Endothelial cell of umbilical vein (primary cell): ENCODE results near the gene GGA1. TPM values are rescaled to one million over a fixed set of nuclear protein-coding genes. Genes with fewer than 3 reads are reported as not detected.
A peak's percentile ranks its signal among the peaks of the same experiment; 100 is the strongest.

Source experiments
- BruUV-seq: library from RNA; stranded (reverse); fragments of 400-500 nt; replicated peaks from 2 replicates; lab custom pipeline; 2021; lab: Mats Ljungman, UMichigan
- CTCF ChIA-PET: fragments of 300-600, 350-600 bp; sonication (Branson Sonifier 250); formaldehyde crosslinking; loops from one replicate; lab custom pipeline; 2021; ENCODE audit warnings: antibody characterized with exemption, inconsistent platforms; lab: Charles Lee
- POLR2A ChIA-PET: fragments of 300-600, 350-600 bp; sonication (Branson Sonifier 250); formaldehyde crosslinking; loops from one replicate; lab custom pipeline; 2021; ENCODE audit warnings: antibody characterized with exemption, inconsistent platforms; lab: Charles Lee
- DNase-seq: peaks from one replicate; pipeline ENCODE4 v3.0.0-alpha.2; 2011; ENCODE audit warnings: low read depth, low spot score
- FAIRE-seq: peaks from 2 replicates; lab custom pipeline; 2011; peaks lifted over from hg19 to GRCh38; lab: Jason Lieb, UNC
- H2AFZ ChIP-seq: 2 replicates; pipeline ENCODE4 v1.6.0; 2012; ENCODE audit warnings: low read depth, low read length, control low read depth, inconsistent platforms
- H3K27ac ChIP-seq: 2 replicates; pipeline ENCODE4 v1.5.1; 2011; ENCODE audit warnings: low read depth, mild to moderate bottlenecking, control low read depth, low read length, moderate library complexity; ENCODE audit not compliant: insufficient read depth
- H3K27me3 ChIP-seq, 2 experiments: 2 replicates each; pipeline versions ENCODE4 v1.6.0 to v1.6.1; 2011; ENCODE audit warnings: low read length in 2 of 2, mixed read lengths in 1 of 2; ENCODE audit not compliant: control insufficient read depth in 2 of 2, insufficient read depth in 2 of 2
- H3K36me3 ChIP-seq, 2 experiments: 2 replicates in 1 of 2; 3 replicates in 1 of 2; pipeline ENCODE4 v1.5.1; 2011; ENCODE audit warnings: low read length in 2 of 2, mild to moderate bottlenecking in 1 of 2, moderate library complexity in 1 of 2; ENCODE audit not compliant: control insufficient read depth in 2 of 2, insufficient read depth in 2 of 2; ENCODE audit errors: extremely low read depth in 1 of 2
- H3K4me1 ChIP-seq: 3 replicates; pipeline ENCODE4 v1.5.1; 2011; ENCODE audit warnings: mild to moderate bottlenecking, low read length; ENCODE audit not compliant: control insufficient read depth, insufficient read depth; ENCODE audit errors: extremely low read depth
- H3K4me2 ChIP-seq: 2 replicates; pipeline ENCODE4 v1.6.1; 2011; ENCODE audit warnings: low read length, control low read depth, mixed read lengths; ENCODE audit not compliant: insufficient read depth
- H3K4me3 ChIP-seq, 3 experiments: fragments of 200-600 bp in 1 of 3; sonication (generic), shearing (Covaris generic) in 1 of 3; replicated peaks in 1 of 3; 2 replicates each; pipeline ENCODE4 v1.5.1; 2011 to 2016; ENCODE audit warnings: control low read depth in 3 of 3, low read length in 3 of 3, mild to moderate bottlenecking in 2 of 3, inconsistent platforms in 1 of 3, low read depth in 1 of 3, moderate library complexity in 1 of 3; ENCODE audit not compliant: insufficient read depth in 1 of 3
- H3K79me2 ChIP-seq: 2 replicates; pipeline ENCODE4 v1.6.0; 2012; ENCODE audit warnings: low read length, inconsistent platforms; ENCODE audit not compliant: control insufficient read depth, insufficient read depth
- H3K9ac ChIP-seq: replicated peaks from 2 replicates; pipeline ENCODE3; 2011; ENCODE audit warnings: low read length, control low read depth; ENCODE audit not compliant: insufficient read depth; ENCODE audit errors: extremely low read depth
- H3K9me1 ChIP-seq: replicated peaks from 3 replicates; pipeline ENCODE4 v1.6.0; 2011; ENCODE audit warnings: mild to moderate bottlenecking, low read length; ENCODE audit not compliant: control insufficient read depth, insufficient read depth; ENCODE audit errors: extremely low read depth
- H3K9me3 ChIP-seq: replicated peaks from 2 replicates; pipeline ENCODE4 v1.5.1; 2012; ENCODE audit warnings: low read length, inconsistent platforms; ENCODE audit not compliant: control insufficient read depth, insufficient read depth
- H4K20me1 ChIP-seq: replicated peaks from 2 replicates; pipeline ENCODE3; 2011; ENCODE audit warnings: mild to moderate bottlenecking, low read length; ENCODE audit not compliant: control insufficient read depth, insufficient read depth; ENCODE audit errors: extremely low read depth
- FOS ChIP-seq: IDR thresholded peaks from 2 replicates; pipeline ENCODE4 v1.6.1; 2011; ENCODE audit warnings: mild to moderate bottlenecking, low read length, moderate library complexity, borderline replicate concordance; ENCODE audit not compliant: insufficient read depth
- POLR2A ChIP-seq: IDR thresholded peaks from 2 replicates; pipeline ENCODE4 v1.6.1; 2012; ENCODE audit warnings: low read depth, mild to moderate bottlenecking, control low read depth, low read length
- dilution Hi-C: fragments of 300-500 bp; cut with MboI; formaldehyde crosslinking; loops from one replicate; pipeline ENCODE4 v1.15.0; 2019; ENCODE audit warnings: low sequenced_read_pairs; ENCODE audit not compliant: extremely low pct_ligation_motif_present
- intact Hi-C: fragments of 100-400 bp; cut with micrococcal nuclease; formaldehyde crosslinking; loops from one replicate; pipeline ENCODE4 v1.10.0; 2022
- polyA plus RNA-seq, 4 experiments: library from polyadenylated mRNA; depleted of rRNA in 3 of 4; stranded (reverse) in 3 of 4; unstranded in 1 of 4; fragments of >200 nt; gene quantifications; 2 replicates each; pipeline versions ENCODE4 v1.2.1 to v1.2.3, GENCODE V29; 2011 to 2012; ENCODE audit warnings: missing spikeins in 1 of 4
- total RNA-seq: library from RNA; stranded (reverse); gene quantifications from 2 replicates; pipeline ENCODE4 v1.2.3, GENCODE V29; 2021
- TF ChIP-seq, protein P1 (sequence below), 2 donors: IDR thresholded peaks; 1 replicate in 1 of 2; 2 replicates in 1 of 2; pipeline ENCODE4 v1.5.1; 2011; ENCODE audit warnings: low read length in 2 of 2, mild to moderate bottlenecking in 2 of 2, moderate library complexity in 2 of 2, control low read depth in 1 of 2, inconsistent platforms in 1 of 2, low read depth in 1 of 2; ENCODE audit not compliant: insufficient read depth in 1 of 2; ENCODE audit errors: extremely low read depth in 1 of 2

Gene GGA1
- total and polyA plus RNA-seq, 2 donors (not counting 3 experiments of a cell fraction or from before 2014, with no cell fraction given): 54.1 to 67.5 TPM

DNA sequence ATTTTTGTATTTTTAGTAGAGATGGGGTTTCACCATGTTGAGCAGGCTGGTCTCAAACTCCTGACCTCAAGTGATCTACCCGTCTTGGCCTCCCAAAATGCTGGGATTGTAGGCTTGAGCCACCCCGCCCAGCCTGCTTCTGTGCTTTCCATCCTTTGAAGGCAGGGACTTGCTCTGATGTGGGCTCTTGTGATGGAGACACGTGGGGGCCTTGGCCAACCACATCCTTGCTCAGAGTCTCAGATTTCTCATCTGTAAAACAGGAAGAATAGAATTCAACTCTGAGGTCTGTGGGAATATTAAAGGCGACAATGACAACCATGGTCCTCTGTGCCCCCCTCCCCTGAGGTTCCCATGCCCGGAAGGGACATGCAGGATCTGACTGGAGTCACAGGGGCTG lies 3.8 kb upstream of the GGA1 start:
- Histone ChIP-seq H3K27ac (no peak overlapping the region), H3K4me2 (no peak overlapping the region), H2AFZ (no peak overlapping the region), H3K36me3 (no peaks in the 10 kb centered on the region), H3K9ac (no peak overlapping the region), H4K20me1 (no peaks in the 10 kb centered on the region), H3K79me2 (peaks cover 9% of the 10 kb centered on the region), H3K4me1 (peaks cover 14% of the 10 kb centered on the region), H3K27me3 (peaks cover 0 to 13% of the 10 kb centered on the region in 2 experiments), H3K9me3 (no peaks in the 10 kb centered on the region), H3K9me1 (no peaks in the 10 kb centered on the region), H3K4me3 (no peak overlapping the region)
- FAIRE-seq (no peak), DNase-seq (no peak)
- CTCF ChIA-PET: interaction anchor here (0.7 to 5.7 kb wide), 6 partner anchors 13 to 245 kb away, joined by 3 to 92 read pairs (median 3); no protein-coding TSS in a partner anchor
- no TSS peak for BruUV-seq
- dilution Hi-C loops: no loop called here
- intact Hi-C loops: loop anchor here (5.0 kb wide), 1 partner anchor 142 kb away; no protein-coding TSS in a partner anchor
- POLR2A ChIA-PET: no interaction called here
- TF ChIP-seq FOS: no peak

DNA sequence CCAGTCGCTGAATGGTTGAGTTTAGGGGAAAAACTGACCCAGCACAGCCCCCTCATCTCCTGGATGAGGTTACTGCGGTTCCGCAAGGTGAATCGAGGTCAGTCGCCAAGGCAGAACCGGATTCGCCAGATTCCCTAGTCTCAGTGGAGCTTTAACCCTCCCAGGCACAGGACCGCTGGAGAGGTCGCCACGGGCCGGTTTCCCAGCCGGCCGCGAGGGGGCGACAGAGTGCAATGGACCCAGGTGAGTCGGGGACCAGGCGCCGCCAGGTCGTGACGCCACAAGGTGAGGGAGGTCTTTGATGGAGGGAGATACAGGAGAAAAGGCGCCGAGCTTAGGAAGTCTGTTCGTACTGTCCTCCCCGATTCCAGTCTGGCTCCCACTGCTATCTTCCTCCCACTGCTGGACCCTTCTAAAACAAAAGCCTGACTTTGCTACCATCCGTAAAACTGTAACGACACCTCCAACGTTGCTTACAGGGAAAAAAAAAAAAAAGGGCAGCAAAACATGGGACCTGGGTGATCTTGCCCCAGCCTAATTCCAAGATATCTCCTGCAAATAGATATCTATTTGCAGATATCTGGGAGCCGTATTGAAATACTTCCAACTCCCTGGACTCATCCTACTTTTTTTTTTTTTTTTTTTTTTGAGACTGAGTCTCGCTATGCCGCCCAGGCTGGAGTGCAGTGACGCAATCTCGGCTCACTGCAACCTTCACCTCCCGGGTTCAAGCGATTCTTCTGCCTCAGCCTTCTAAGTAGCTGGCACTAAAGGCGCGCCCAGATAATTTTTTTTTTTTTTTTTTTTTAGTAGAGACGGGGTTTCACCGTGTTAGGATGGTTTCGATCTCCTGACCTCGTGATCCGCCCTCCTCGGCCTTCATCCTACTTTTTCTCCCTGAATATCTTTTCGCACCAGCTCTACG lies 1.4 kb upstream of the GGA1 start:
- no TSS peak for BruUV-seq
- Histone ChIP-seq H3K79me2 (peaks cover 24% of the 10 kb centered on the region), H3K27ac (no peak overlapping the region)

More for the DNA sequence above, 1.4 kb upstream of the GGA1 start:
- TF ChIP-seq, protein P1, sequence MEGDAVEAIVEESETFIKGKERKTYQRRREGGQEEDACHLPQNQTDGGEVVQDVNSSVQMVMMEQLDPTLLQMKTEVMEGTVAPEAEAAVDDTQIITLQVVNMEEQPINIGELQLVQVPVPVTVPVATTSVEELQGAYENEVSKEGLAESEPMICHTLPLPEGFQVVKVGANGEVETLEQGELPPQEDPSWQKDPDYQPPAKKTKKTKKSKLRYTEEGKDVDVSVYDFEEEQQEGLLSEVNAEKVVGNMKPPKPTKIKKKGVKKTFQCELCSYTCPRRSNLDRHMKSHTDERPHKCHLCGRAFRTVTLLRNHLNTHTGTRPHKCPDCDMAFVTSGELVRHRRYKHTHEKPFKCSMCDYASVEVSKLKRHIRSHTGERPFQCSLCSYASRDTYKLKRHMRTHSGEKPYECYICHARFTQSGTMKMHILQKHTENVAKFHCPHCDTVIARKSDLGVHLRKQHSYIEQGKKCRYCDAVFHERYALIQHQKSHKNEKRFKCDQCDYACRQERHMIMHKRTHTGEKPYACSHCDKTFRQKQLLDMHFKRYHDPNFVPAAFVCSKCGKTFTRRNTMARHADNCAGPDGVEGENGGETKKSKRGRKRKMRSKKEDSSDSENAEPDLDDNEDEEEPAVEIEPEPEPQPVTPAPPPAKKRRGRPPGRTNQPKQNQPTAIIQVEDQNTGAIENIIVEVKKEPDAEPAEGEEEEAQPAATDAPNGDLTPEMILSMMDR (IDR thresholded peaks at IDR 0.05; ENCODE audit: extremely low read depth in 1 of 2, insufficient read depth in 1 of 2, low read depth in 1 of 2, low read length in 2 of 2): peak; percentile 99 to 100
- no peak for TF ChIP-seq POLR2A
- DNase-seq: peak; percentile 73
- Histone ChIP-seq H3K9ac (no peak overlapping the region), H3K9me1 (no peaks in the 10 kb centered on the region), H3K27me3 (peaks cover 0 to 7% of the 10 kb centered on the region in 2 experiments), H3K4me2 (peak overlapping the region; percentile 92), H3K9me3 (no peaks in the 10 kb centered on the region), H3K4me1 (peaks cover 19% of the 10 kb centered on the region), H3K36me3 (no peaks in the 10 kb centered on the region), H2AFZ (peak overlapping the region; percentile 73), H3K4me3 (peak overlapping the region in 2 of 3 experiments; percentile 9 to 39), H4K20me1 (no peaks in the 10 kb centered on the region)
- intact Hi-C loops: loop anchor here (5.0 kb wide), 1 partner anchor 140 kb away; no protein-coding TSS in a partner anchor
- CTCF ChIA-PET: interaction anchor here (0.6 to 5.7 kb wide), 49 partner anchors 9 to 347 kb away, joined by 3 to 92 read pairs (median 5); partner anchors contain the start of genes LGALS1, LGALS2, NOL12 and PDXP
- FAIRE-seq: peak; percentile 90
- POLR2A ChIA-PET: interaction anchor here (0.5 to 0.7 kb wide), 3 partner anchors 14 to 61 kb away, joined by 3 to 10 read pairs (median 3); no protein-coding TSS in a partner anchor
- dilution Hi-C loops: no loop called here
